Measurements from ENCODE around the gene VPS45.
"Not testable (repeated sequence)": the region's sequence is repeated elsewhere in the genome, so short reads cannot be mapped to it uniquely, and the experiment has no call there.

VPS45 gene

DNA sequence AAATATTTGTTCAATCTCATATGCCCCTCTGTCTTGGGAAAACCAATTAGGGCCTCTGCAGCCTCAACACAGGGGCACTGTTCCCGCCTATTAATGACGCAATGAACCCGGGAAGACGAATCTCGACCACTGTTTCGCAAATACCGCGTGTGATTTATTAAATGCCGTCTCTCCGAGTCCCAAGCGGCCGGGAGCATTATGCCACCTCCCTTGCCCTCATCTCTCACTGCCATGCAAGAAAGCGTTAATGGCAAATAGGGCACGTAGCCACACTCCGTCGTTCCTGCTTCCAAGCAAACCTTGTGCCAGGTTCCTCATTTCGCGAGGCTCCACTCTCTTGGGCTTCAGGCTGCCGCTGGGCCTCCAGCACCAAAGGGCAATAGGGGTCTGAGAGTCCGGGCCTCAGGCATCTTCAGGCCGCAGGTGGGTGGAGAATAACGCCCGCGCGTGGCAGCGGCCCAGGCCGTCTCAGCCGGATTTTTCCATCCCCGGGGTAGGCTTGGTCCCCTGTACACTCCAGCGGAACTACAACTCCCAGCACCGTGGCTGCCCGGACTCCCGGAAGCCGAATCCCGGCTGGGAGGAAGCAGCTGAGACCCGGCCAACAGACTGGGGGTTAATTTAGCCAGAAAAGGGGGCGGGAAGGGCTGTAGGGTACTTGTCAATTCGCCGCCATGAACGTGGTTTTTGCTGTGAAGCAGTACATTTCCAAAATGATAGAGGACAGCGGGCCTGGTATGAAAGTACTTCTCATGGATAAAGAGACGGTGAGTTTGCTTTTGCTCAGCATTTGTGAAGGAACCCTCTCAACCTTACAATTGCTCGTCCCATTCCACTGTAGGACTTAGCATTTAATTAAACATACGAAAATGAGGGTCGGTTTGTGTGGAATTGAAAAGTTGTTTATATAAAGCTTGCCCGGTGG is at the start of gene VPS45:
TSS of gene VPS45 (plus strand) at position 593 of the 925 bp plus-strand sequence. CDS start at position 675, 82 bp downstream.
- peak; percentile 60 to 64 for DNase-seq (ENCODE audit: low read depth in 2 of 2)

GRCh38 chr1:150018165-150018564 is 49.4 kb upstream of the VPS45 start:
- no peak for DNase-seq (ENCODE audit: low read depth in 2 of 2)

DNA sequence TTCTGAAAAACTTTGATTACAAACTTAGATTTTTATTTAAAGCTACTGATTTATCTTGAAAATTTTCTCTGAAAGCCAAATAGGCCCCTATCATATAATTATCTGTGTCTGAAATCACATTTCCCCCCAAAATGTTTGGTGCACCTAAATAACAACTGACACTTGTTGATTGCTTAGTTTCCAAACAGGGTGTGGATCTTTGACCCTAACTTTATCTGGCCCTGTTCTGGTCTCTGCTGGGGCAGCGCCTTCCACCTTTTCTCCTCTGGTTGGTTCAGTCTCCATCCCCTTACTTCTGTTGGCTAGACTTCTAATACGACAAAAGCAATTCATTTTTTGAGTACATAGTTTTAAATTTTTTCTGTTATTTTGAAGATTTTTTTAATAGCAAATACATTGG is 46.9 kb upstream of the VPS45 start:
- no peak for DNase-seq (ENCODE audit: low read depth in 2 of 2)

DNA sequence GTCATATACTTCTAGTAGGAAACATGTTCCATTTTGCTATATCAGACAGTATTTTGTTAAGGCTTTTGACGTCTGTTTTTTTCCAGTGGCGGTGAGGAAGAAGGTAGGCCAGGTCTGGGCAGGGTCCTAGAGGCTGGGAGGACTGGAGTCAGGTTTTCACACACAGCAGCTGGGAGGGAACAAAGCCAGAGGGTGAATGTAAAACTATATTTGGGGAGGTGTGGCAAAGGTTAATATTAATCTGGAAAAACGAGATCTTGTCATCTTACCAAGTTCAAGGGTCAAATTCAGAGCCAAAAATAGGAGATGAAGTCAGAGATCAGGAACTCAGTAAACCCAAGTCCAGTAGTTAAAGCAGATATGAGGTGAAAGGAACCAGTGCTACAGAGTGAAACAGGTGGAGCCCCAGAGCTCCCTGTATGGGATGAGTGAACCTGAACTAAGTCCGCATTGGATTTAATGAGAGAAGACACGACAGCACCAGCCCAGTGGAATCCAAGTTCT is 46.3 kb upstream of the VPS45 start:
- no peak for DNase-seq (ENCODE audit: low read depth in 2 of 2)

- DNase-seq (ENCODE audit: low read depth in 2 of 2) = no peak
These were observed 45.2 kb upstream of the VPS45 start for GRCh38 chr1:150022357-150022756.

- DNase-seq (ENCODE audit: low read depth in 2 of 2) = no peak
These were observed 43.4 kb upstream of the VPS45 start for GRCh38 chr1:150024156-150024555.

GRCh38 chr1:150028322-150028721 is 39.3 kb upstream of the VPS45 start:
- no peak for DNase-seq (ENCODE audit: low read depth in 2 of 2)

GRCh38 chr1:150034336-150034735 is 33.2 kb upstream of the VPS45 start:
- no peak for DNase-seq (ENCODE audit: low read depth in 2 of 2)

- no peak for DNase-seq (ENCODE audit: low read depth in 2 of 2)
These were observed 17.6 kb upstream of the VPS45 start for GRCh38 chr1:150049926-150050325.

GRCh38 chr1:150051089-150051373 is 16.5 kb upstream of the VPS45 start:
- DNase-seq (ENCODE audit: low read depth in 2 of 2) = no peak

- DNase-seq (ENCODE audit: low read depth in 2 of 2) = not testable (repeated sequence)
These were observed 15.6 kb upstream of the VPS45 start for GRCh38 chr1:150051905-150052412.

DNA sequence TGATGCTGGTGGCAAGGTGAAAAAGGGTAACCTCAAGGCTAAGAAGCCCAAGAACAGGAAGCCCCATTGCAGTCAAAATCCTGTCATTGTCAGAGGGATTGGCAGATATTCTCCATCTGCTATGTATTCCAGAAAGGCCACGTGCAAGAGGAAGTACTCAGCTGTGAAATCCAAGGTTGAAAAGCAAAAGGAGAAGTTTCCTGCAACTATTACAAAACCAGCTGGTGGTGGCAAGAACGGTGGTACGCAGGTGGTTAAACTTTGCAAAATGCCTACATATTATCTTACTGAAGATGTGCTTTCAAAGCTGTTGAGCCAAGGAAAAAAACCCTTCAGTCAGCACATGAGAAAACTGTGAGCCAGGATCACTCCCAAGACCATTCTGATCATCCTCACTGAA is 13.7 kb upstream of the VPS45 start:
- DNase-seq (ENCODE audit: low read depth in 2 of 2) = no peak

DNA sequence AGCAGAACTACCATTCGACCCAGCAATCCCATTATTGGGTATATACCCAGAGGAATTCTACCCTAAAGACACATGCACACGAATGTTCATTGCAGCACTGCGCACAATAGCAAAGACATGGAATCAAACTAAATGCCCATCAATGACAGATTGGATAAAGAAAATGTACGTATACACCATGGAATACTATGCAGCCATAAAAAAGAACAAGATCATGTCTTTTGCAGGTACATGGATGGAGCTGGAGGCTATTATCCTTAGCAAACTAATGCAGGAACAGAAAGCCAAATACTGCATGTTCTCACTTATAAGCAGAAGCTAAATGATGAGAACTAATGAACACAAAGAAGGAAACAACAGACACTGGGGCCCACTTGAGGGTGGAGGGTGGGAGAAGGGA is 12.1 kb upstream of the VPS45 start:
- DNase-seq (ENCODE audit: low read depth in 2 of 2) = not testable (repeated sequence)

- no peak for DNase-seq (ENCODE audit: low read depth in 2 of 2)
These were observed 11.2 kb upstream of the VPS45 start for GRCh38 chr1:150056407-150056806.

GRCh38 chr1:150060260-150060659 is 7.3 kb upstream of the VPS45 start:
- no peak for DNase-seq (ENCODE audit: low read depth in 2 of 2)

- DNase-seq (ENCODE audit: low read depth in 2 of 2) = no peak
These were observed 5.9 kb upstream of the VPS45 start for GRCh38 chr1:150061632-150062101.

- DNase-seq (ENCODE audit: low read depth in 2 of 2) = no peak
These were observed 5.5 kb upstream of the VPS45 start for GRCh38 chr1:150062113-150062512.

GRCh38 chr1:150065184-150065871 is 2.2 kb upstream of the VPS45 start:
- no peak for DNase-seq (ENCODE audit: low read depth in 2 of 2)

- DNase-seq (ENCODE audit: low read depth in 2 of 2) = no peak
These were observed 1.2 kb upstream of the VPS45 start for GRCh38 chr1:150066328-150066727.

GRCh38 chr1:150066838-150067183 is 765 bp upstream of the VPS45 start:
- DNase-seq (ENCODE audit: low read depth in 2 of 2) = no peak

DNA sequence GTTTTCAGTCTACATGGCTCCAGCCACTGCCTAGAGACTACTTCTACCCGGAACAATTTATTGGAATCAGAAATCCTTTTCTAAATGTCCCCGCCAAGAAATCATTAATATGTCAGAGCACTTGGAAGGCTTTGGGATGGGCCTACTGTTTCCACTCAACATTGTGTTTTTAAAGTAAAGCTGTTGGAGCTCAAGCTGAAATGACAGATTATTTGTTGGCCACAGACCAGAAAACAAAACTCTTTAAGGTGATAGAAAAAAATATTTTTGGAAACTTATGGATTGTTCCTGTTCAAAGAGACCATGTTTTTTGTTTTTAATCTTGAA is 496 bp downstream of the VPS45 start:
- no peak for DNase-seq (ENCODE audit: low read depth in 2 of 2)

GRCh38 chr1:150069923-150070322 is 2.3 kb downstream of the VPS45 start:
- DNase-seq (ENCODE audit: low read depth in 2 of 2) = no peak

- no peak for DNase-seq (ENCODE audit: low read depth in 2 of 2)
These were observed 5.4 kb downstream of the VPS45 start for GRCh38 chr1:150072959-150073358.
